NCI-H524 treated with DMSO at 0.1 percent for 48 hours (cell line): ENCODE data around the gene FAM135A.
A peak's percentile ranks its signal among the peaks of the same experiment; 100 is the strongest.

ENCODE experiments used
- DNase-seq: peaks from one replicate; lab custom pipeline; 2025; lab: John Stamatoyannopoulos, UW

FAM135A gene

DNA sequence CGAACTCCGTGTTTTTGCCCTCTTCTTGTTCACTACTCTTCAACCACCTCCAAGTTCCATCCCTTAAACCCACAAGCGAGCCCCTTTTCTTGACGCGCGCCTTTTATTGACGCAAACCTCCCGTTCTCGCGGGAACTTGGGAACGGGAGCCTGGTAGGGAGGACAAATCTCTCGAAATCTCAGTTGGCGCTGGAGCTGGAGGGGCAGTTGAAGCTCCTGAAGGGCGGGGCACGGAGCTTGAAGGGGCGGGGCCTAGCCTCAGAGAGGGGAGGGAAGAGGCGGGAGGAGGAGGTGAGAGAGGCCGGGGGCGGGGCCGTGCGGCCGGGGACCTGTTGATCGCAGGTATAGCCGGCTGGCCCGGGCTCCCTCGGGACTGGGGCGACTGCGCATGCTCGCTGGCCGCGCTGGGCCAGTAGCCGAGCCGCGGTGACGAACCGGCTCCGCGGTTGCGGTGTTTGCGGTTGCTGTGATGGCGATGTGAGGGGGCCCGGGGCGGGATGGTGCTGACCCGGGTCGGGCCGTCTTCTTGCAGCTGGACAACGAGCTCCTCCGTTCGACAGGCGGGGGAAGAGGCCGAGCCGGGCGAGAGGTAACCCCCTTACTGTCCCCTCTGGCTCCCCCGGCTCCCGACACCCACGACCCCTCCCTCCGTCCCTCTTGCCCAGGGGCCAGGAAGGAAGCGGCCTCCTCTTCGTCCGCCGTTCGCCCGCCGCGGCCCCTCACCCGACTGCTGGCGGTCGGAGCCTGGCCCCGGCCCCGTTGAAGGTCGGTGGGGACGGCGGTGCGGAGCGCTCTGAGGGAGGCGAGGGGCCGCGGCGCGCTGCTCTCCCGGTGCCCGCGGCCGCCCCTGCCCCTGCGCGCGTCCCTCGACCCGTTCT is at the start of gene FAM135A:
Gene FAM135A, plus strand, starts transcription at position 395 of the 878 bp plus-strand sequence. CDS start 14,835 bp downstream, outside the sequence.
- peak; percentile 88 for DNase-seq

DNA sequence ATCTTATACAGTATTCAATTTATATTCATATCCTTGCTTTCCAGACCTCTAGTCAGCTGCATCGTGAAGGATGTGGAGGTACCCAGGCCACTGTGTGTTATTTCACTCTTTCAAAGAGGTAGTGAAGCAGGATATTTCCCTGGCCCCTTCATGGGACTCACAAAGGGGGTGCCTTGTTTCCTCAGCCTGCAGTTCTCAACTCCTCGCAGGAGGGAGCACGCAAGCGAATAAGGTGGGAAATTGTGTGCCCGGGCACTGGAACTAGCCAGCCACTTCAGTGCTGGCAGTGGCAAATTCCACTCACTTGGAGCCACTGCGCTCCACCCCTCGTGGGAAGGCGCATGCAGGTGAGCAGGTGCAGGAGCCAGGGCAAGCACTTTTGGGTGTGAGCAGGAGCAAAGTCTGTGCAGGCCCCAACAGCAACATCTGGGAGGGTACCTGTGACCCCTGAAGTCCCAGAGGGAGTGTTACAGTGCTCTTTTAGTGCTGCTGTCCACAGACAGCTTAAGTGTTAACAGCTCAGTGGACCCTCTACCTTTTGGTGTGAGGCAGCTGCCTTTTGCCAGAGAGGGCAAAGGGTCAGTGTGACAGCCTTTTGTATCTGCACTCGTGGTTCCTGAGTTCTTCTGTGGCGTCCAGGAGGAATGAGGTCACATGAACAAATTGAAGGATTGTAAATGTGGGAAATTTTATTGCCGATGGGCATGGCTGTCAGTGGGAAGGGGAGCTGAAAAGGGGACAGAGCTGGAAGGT is 49.4 kb upstream of the FAM135A start:
- no peak for DNase-seq

- DNase-seq: peak; percentile 69
These were observed 43.9 kb upstream of the FAM135A start for GRCh38 chr6:70369332-70369950.

GRCh38 chr6:70370496-70370895 is 42.8 kb upstream of the FAM135A start:
- peak; percentile 63 for DNase-seq

DNA sequence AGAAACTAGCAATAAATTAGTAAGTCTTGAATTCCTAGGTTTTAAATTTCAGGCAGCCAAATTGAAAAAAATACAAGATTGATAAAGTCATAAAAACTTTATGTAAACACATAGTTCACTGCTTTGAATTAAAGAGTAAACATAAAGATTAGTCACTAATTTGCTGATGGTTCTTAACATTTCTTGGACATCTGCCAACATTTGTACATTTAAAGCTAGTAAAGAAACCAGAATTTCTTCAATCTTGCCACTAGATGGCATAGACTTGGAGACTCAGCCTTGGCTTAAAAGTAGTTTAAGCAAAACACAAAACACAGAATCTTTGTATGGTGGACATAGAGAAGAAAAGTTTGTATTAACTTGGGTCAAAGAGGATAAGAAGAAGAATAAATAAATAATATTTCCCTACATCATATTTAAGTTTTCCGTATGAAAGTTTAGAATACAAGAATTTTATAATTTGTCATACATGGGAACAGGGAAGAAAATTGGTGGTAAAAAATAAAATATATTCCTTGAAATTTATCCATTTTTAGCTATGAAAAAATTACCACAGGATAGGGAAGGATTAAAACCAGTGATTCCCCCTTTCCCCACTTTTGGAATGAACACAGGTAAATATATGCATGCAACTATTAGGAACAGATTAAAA is 41.7 kb upstream of the FAM135A start:
- DNase-seq: peak; percentile 27

- DNase-seq: no peak
These were observed 38.1 kb upstream of the FAM135A start for GRCh38 chr6:70375166-70375565.

DNA sequence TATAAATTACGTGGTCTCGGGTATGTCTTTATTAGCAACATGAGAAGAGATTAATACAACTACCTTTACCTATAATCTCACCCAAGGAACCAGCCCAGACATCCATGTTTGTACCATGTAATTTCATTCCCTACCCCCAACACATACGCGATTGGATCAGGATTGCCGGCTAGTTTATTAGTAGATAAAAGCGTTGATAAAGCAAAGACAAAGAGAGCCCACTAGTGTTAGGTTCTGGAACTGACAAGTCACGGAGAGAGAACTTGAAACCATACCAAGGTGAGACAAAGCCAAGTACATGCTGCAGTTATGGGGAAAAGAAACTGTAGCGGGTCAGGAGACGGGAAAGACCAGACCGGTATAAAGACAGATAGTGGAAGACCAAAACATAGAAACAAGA is 37.4 kb upstream of the FAM135A start:
- no peak for DNase-seq

GRCh38 chr6:70376628-70377027 is 36.7 kb upstream of the FAM135A start:
- no peak for DNase-seq

GRCh38 chr6:70377372-70377771 is 35.9 kb upstream of the FAM135A start:
- DNase-seq: no peak

- DNase-seq: no peak
These were observed 33.8 kb upstream of the FAM135A start for GRCh38 chr6:70379473-70380013.

- DNase-seq: no peak
These were observed 33.1 kb upstream of the FAM135A start for GRCh38 chr6:70380252-70380651.

DNA sequence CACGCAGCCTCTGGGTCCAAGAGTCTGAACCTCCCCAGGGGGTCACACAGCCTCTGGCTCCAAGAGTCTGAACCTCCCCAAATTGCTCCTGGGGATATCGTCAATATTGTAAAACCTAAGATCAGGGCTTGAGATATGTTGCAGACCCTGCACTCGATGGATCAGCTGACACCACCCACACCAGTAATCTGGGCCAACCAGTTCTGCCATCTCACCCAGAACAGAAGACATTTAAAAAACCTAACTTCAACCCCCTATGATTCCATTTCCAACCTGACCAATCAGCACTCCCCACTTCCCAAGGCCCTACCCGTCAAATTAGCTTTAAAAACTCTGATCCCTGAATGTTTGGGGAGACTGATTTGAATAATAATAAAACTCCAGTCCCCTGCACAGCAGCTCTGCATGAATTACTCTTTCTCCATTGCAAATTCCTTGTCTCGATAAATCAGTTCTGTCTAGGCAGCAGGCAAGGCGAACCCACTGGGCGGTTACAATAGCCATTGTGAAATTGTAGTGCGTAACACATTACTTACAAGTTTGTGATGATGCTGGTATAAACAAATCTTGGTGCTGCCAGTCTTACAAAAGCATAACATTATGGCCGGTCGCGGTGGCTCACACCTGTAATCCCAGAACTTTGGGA is 32.4 kb upstream of the FAM135A start:
- DNase-seq: no peak

DNA sequence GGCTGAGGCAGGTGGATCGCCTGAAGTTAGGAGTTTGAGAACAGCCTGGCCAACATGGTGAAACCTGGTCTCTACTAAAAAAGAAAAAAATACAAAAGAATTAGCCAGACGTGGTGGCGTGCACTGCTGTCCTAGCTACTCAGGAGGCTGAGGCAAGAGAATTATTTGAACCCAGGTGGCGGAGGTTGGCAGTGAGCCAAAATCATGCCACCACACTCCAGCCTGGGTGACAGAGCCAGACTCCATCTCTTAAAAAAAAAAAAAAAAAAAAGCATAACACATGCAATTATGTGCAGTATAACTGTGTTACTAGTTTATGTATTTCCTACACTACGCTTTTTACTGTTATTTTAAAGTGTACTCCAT is 31.9 kb upstream of the FAM135A start:
- DNase-seq: no peak

DNA sequence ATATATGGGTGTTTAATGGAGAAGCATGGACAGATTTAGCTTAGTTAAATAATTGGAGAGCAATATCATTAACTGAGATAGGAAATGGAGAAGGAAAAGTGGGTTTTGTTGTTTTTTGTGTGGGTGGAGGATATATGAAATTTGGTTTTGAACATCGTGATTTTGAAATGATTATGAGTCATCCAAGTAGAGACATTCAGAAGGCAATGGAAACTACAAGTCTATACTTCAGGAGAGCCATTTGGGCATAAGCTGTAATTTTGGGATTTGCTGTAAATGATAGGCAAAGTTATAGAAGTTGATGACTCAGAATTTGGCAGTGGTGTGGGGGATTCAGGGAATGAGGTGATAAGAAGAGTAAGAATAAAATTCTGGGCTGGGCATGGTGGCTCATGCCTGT is 27.4 kb upstream of the FAM135A start:
- DNase-seq: no peak

GRCh38 chr6:70388814-70389213 is 24.5 kb upstream of the FAM135A start:
- no peak for DNase-seq

DNA sequence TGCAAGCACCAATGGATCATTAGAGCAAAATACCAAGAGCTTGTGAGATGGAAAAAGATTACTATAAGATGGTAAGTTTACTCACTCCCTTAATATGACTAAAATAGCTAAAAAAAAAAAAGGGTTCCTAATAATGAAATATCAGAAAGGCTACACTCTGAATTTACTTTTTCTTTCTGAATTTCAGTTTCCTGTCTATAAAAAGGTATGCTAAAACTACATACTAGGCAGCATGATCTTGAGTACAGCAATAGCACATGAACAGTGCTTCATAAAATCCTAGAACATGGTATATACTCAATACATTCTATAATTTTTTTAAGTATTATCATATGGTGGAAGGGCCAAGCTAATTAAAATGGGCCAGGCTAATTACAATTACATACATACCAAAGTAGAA is 24.0 kb upstream of the FAM135A start:
- DNase-seq: no peak

DNA sequence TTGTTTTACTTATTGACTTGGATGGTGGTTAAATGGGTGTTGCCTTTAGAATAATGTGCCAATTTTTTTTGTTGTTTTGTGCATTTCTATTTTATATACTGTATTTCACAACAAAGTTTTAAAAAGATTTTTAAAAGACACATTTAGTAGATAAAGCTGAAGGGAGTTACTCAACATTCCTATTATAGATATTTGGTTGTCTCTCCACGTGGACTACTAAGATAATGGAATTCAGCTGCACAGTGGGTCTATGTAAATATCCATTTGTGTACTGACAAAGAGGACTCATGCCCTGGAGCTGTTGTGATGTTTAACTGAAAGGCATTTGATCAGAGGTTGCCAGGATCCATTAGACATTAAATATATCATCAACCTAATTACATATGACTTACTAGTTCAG is 23.2 kb upstream of the FAM135A start:
- no peak for DNase-seq

DNA sequence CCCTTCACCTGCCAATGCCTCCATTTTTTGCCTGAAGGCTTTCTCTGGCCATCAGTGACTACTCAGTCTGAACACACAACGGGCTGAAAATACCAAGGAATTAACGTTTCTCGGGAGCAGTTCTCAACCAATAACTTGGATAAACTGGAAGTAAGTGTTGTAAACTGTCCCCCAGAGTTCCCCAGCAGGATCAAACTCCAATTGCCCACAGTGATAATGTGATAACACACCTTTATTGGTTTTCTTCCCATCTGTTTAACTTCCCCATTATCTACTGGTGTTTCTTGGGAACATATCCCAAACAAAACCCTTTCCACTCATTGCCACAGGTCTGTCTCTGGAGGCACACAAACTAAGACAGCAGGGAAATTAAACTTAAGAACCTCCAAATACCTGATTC is 21.8 kb upstream of the FAM135A start:
- DNase-seq: no peak

DNA sequence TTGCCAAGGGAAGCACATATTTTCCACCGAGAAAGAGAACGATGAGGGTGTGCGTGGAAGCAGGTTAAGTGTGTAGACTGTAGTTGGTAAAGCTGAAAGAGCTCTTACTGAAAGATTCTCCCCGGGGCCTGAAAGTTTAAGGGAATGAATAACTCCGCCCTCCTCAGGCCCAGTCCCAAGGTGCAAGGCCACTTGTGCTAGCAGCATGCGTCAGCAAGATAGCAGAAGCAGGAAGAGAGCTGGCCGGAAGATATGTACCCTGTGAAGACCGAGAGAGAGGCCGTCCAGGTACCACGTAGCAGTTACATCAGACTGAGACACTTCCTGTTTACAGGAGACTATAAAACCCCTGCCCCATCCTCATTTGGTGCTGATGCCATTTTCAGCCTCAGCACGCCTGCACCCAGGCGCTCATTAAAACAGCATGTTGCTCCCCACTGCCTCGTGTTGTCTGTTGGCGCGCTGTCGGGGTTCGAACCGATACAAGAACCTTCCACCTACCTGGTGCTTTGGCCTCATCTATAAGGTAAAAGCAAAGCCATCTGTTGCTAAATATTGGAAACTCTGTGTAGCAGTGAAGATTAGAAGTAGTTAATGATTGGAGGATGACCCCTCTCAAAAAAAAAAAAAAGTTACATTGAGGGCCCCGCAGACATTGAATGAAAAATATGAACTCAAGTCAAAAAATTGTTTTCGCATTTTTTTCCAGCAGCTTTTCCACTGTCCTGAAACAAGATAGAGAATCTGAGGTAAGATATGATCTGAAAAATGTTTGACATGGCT is 18.6 kb upstream of the FAM135A start:
- no peak for DNase-seq

DNA sequence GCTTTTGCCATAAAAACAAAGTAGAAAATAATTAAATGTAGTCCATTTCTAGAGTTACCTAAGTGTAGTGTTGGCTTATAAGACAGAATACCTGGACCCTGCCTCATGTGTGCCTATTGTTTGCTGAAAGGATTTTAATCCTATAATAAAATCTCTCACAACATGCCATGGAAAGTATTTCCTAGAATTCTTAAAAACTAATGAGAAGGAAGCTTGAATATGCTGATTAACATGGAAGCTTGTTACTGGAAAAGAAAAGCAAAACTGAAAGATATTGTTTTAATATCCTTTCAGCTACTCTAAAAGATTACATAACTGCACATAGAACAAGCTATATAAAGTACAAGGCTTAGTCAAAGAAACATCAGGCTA is 18.0 kb upstream of the FAM135A start:
- no peak for DNase-seq

DNA sequence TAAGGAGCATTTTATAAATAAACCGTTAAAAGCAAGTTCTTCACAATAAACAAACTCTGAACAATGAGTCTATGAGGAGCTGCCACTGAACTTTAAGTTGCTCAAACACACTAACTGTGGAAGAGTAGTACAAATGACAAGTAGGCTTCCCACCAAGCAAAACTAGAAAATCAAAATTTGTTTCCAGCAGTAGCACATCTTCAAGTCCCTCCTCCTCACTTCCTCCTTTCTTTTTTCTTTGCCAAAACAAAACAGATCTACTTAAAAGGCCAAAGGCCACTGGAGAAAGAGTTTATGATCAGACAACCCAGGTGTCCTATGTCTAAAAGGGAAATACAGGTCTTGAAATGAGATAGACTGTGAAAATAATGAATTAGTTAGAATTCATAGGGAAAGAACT is 17.1 kb upstream of the FAM135A start:
- no peak for DNase-seq
